Right lung (tissue), 5 donors: ENCODE measurements around the gene ACY1. TPM values are rescaled to one million over a fixed set of nuclear protein-coding genes. Genes with fewer than 3 reads are reported as not detected.

Experiments used
- polyA plus RNA-seq, 5 donors: library from polyadenylated mRNA; unstranded; fragments of 120-200 nt; gene quantifications; one replicate each; pipeline versions ENCODE4 v1.2.1 to v1.2.3, GENCODE V29; 2013; ENCODE audit warnings: inconsistent platforms in 1 of 5, low replicate concordance in 1 of 5; ENCODE audit not compliant: insufficient read length in 5 of 5, insufficient read depth in 1 of 5

Gene ACY1
- polyA plus RNA-seq, 5 donors = 28.7 to 43.1 (median 37.4) TPM

Other genes with a start within 250 kb of the ACY1 start
- not detected for gene IQCF6, start 204.3 kb upstream of the ACY1 start, polyA plus RNA-seq
- gene IQCF2, start 121.9 kb upstream of the ACY1 start, polyA plus RNA-seq = not detected
- gene IQCF5, start 107.9 kb upstream of the ACY1 start, polyA plus RNA-seq = not detected
- gene IQCF1, start 80.2 kb upstream of the ACY1 start, polyA plus RNA-seq = under 1 TPM in 1 of 5 donors, not detected in 4; 0.15 TPM
- 10 to 100 TPM; 13.4 to 26.3 (median 18.9) TPM for gene RRP9, start 41.6 kb upstream of the ACY1 start, polyA plus RNA-seq
- 10 to 100 TPM; 16.3 to 24.2 (median 20.1) TPM for gene PARP3, start 41.2 kb upstream of the ACY1 start, polyA plus RNA-seq
- gene GPR62, start 28.2 kb upstream of the ACY1 start, polyA plus RNA-seq = under 1 TPM; 0.18 to 0.38 (median 0.28) TPM
- gene PCBP4, start 16.1 kb upstream of the ACY1 start, polyA plus RNA-seq = 10 to 100 TPM; 35.7 to 67.3 (median 47.7) TPM
- 10 to 100 TPM; 43.4 to 52.4 (median 50.6) TPM for gene ABHD14B, start 9.5 kb upstream of the ACY1 start, polyA plus RNA-seq
- gene ABHD14A, start 8.5 kb upstream of the ACY1 start, polyA plus RNA-seq = 10 to 100 TPM; 19.3 to 33.6 (median 23.2) TPM
- 1,000 to 10,000 TPM; 1,885 to 2,503 (median 1,910) TPM for gene RPL29, start 12.4 kb downstream of the ACY1 start, polyA plus RNA-seq
- 10 to 100 TPM; 17.4 to 24.2 (median 22.2) TPM for gene DUSP7, start 73.0 kb downstream of the ACY1 start, polyA plus RNA-seq
- 10 to 100 TPM in 2 of 5 donors, 1 to 10 TPM in 3; 8.5 to 13.2 (median 9.8) TPM for gene POC1A, start 170.9 kb downstream of the ACY1 start, polyA plus RNA-seq
- 10 to 100 TPM; 36.0 to 41.9 (median 39.3) TPM for gene ALAS1, start 214.6 kb downstream of the ACY1 start, polyA plus RNA-seq
- under 1 TPM; 0.20 to 0.59 (median 0.31) TPM for gene TLR9, start 242.1 kb downstream of the ACY1 start, polyA plus RNA-seq